Measurements from ENCODE around the gene EPHA2.

The EPHA2 gene

DNA sequence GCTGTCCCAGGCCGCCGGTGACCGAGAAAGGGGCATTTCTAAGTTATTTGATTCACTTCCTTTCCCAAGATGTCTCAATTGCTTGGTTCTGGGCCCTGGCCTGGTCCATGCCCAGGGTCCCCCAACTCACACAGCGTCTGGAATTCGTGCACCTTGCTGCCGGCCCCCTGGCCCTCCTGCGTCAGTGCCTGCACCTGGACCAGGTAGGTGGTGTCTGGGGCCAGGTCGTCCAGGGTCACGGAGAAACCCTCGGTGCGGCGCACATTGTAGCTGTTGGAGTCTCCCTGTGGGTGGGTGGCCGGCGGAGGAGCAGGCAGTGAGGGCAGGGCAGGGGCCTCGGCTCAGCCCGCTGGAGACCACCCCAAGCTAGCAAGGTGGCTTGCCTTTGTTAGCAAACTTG, 21.0 kb downstream of the EPHA2 start:
- DNase-seq (ENCODE audit: low read depth in 2 of 2), result no peak

DNA sequence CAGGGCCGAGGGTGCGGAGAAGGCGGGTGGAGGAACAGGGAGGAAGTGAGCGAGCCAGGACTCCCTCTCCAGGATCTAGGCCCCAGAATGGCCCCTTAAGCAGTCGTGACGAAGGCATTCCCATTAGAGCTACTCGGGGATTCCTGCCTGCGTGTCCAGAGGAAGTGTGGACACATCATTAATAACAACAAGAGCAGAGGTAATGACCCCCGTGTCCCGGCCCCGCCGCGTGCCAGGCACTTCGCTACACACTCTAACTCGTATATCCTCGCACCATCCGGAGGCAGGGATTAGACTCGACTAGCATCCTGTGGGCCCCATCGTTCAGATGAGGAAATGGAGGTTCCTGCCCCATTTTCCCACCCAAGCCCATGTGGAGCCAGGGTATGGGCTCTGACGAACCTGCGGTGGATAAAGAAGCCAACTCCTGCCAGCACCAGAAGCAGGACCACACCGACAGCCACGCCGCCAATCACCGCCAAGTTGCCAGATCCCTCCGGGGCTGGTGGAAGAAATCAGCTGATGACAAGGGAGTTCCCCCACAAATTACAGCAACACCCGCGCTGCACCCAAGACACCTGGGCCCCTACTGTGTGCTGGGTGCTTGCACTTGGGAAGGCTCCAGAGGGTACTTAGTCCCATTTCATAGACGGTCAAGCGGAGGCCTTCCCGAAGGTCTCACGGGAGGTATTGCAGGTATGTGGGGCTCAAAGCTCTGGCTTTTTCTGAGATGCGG, 21.6 kb downstream of the EPHA2 start:
- no peak for DNase-seq (ENCODE audit: low read depth in 2 of 2)

DNA sequence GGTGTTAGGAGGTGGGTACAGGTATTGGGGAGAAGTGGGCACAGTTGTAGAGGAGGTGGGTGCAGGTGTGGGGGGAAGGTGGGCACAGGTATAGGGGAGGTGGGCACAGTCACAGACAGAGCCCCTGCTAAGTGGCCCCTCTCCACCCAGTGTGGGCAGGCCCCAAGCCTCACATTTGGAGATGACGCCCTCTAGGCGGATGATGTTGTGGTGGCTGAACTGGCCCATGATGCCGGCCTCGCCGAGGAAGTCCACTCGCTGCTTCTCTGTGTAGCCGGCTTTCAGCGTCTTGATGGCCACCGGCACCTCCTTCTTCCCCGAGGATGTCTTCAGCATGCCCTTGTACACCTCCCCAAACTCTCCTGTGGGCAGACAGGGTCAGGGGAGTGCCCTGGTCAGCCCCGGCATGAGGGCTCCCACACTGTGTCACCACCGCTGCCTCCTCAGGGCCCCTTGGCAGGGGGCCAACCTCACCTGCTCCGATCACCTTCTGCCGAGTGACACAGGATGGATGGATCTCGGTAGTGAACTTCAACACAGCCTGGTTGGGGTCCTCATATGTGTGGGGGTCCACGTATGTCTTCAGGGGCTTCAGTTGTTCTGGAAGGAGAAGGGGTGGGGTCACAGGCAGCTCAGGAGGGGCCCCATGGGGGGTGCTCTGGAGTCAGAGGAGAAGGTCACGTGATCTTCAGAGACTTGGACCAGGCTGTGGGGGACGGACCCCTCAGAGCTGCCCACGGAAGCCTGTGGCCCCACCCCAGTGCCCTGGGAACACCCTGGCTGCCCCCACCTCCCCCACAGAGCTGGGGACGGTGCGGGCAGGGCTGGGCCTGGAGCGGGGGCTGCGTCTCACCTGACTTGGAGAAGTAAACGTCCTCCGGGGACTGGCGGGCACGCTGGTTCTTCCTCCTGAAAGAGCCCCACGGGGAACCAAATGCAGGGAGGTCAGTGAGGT, 22.6 kb downstream of the EPHA2 start:
- DNase-seq (ENCODE audit: low read depth in 2 of 2), result no peak

DNA sequence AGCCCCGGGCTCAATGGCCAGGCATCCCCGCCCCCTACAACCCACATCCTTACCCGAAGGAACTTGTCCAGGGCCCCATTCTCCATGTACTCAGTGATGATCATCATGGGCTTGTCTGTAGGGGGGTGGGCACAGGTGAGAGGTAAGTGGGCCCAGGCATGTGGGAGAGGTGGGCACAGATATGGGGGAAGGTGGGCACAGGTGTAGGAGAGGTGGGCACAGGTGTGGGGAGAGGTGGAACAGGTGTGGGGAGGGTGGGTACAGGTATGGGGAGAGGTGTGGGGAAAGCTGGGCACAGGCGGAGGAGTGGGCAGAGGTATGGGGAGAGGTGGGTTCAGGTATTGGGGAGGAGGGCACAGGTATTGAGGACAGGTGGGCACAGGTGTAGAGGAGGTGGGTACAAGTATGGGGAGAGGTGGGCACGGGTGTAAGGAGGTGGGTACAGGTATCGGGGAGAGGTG, 23.5 kb downstream of the EPHA2 start:
- DNase-seq (ENCODE audit: low read depth in 2 of 2), result no peak

DNA sequence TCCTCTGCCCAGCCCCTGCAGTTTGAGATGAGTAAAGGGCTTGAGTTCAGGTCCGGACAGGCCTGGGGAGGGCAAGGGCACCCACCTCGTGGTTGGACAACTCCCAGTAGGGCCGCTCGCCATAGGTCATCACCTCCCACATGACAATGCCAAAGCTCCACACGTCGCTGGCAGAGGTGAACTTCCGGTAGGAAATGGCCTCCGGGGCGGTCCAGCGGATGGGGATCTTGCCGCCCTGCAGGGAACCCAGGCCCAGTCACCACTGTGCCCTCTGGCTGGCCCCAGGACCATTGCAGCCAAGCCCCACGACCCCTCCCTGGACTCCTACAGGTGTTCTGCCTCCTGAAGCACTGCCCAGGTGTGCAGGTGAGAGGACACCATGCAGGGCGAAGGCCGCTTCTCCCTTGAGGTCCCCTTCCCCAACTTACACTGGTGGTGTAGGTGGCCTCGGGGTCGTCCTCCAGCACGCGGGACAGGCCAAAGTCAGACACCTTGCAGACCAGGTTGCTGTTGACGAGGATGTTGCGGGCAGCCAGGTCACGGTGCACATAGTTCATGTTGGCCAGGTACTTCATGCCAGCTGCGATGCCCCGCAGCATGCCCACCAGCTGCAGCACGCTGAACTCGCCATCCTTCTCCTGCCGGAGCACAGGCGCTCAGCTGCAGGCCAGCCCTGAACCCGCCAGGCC, 24.1 kb downstream of the EPHA2 start:
- no peak for DNase-seq (ENCODE audit: low read depth in 2 of 2)

DNA sequence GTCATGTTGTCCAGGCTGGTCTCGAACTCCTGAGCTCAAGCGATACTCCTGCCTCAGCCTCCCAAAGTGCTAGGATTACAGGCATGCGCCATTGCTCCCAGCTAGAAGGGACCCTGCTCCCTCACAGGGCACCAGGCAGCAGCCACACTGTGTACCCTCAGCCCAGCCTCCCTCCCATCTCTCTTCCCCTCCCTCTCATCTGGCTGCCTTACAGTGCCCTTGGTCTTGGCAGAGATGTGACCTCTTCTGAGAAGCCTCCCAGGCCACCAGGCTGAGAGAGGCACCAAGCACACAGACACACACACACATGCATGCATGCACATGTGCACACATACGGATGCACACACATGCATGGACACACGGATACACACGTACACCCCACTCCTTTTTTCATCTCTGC, 25.0 kb downstream of the EPHA2 start:
- no peak for DNase-seq (ENCODE audit: low read depth in 2 of 2)

DNA sequence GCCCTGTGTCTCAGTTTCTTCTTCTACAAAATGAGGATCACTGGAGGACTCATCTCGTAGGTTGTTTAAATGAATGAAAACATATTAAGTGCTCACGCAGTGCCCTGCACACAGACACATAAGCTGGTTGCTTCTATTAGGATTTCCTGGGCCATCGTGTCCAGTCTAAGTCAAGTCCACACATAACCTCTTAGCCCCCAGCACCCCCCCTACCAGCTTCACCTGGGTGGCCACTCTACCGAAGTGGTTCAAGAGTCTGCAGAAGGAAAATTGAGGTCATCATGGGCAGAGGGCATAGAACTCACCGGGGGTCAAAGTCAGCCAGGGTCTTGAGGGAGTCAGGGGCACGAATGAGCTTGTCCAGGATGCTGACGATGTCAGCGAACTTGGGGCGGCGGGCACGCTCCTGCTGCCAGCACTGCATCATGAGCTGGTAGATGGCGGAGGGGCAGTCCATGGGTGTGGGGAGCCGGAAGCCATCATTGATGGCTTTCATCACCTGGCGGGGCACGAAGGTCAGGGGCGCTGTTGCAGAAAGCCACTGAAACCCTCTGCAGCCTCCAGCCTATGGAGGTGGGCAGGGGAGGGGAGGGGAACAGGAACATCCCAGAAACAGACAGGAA, 25.8 kb downstream of the EPHA2 start:
- DNase-seq (ENCODE audit: low read depth in 2 of 2), result no peak

DNA sequence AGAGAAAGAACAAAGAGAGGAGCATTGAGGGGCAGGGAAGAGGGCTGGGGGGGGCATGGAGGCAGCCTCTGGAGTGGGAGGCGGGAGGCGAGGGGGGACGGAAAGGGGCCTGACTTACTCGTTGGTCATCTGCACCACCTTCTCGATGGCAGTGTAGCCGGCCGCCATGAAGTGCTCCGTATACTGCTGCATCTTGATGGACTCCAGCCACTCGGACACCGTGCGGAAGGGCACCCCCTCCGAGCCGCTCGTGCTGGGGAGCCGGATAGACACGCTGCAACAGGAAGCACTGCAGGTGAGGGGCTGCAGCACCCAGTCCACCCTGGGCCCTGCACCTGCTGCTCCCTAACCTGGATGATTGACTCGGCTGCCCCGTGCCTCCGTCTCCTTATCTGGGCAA, 26.6 kb downstream of the EPHA2 start:
- no peak for DNase-seq (ENCODE audit: low read depth in 2 of 2)

DNA sequence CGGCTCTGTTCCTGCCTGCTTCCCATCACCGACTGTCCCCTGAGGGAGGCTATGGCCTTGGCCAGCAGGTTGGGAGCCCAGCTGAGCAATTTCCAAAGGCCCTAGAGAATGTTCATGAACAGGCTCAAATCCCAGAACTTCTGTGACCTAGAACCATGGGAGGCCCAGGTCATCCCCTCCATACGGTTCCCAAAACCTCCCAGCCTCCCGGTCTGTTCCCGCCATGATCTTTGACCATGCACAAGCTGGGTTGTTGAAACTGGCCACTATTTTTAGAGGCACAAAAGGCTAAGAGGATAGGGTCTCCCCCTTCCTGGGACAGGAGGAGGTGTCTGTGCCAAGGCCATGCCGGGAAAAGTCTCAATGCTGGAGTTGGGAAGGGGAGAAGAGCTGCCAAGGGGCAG, 27.5 kb downstream of the EPHA2 start:
- DNase-seq (ENCODE audit: low read depth in 2 of 2), result no peak

DNA sequence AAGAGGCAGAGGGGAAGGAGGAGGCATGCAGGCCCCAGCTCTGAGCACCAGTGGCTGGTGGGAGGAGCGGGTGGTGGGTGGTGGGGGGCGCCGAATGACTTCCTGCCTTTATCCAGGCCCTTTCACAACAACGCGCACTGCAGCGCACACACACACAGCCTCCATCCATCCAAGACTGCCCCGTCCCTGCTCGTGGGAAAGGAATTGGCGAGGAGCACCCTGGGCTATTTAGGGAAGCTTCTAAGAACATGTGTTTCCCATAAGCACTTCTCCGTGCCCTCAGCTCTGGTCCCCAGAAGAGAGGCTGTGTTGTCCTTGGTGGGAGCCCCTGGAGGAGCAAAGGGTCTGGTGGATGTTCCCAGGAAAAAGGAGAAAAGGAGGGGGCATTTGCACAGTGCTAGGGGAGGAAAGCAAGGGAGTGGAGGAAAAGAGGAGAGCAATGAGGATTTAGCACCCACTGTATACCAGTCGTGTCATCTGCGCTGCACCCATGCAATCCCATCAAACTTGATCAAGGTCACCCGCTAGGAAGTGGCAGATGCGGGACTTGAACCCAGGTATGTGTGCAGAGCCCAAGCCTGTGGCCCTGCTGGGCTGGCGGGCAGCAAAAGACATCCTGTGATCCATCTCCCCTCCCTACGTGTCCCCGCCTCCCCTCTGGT, 28.1 kb downstream of the EPHA2 start:
- DNase-seq (ENCODE audit: low read depth in 2 of 2), result no peak

DNA sequence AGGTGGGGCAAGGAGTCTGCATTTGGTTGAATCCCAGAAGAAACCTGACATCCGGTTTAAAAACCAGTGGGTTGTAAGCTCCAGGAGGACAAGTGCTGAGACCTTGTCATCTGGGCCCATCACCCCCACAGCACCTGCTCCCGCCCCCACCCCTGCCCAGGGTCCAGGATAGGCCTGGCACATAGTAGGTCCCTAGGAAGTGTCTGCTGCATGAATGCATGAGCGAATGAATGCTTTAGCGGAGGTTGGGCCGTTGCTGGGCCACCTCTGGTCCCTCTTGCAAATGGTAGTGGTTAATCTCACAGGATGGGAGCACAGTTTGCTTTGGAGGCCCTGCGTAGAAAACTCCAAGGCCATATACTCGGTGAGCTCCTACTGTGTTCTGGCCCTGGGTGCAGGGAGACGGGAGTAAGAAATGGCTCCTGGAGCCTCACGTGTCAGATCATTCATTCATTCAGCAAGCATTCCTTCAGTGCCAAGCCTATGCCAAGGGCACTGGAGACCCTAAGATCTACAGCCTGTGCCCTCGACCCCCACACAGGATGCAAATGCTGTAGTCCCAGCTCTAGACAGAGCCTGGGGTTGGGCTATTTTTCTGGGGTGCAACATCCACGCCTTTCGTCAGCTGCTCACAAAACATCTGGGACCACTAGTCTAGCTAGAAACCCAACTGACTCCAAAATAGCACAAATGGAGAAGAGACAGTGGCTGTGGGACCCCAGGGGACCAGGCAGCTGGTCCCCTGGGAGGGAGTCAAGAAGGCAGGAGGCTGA, 28.9 kb downstream of the EPHA2 start:
- DNase-seq (ENCODE audit: low read depth in 2 of 2), result no peak

DNA sequence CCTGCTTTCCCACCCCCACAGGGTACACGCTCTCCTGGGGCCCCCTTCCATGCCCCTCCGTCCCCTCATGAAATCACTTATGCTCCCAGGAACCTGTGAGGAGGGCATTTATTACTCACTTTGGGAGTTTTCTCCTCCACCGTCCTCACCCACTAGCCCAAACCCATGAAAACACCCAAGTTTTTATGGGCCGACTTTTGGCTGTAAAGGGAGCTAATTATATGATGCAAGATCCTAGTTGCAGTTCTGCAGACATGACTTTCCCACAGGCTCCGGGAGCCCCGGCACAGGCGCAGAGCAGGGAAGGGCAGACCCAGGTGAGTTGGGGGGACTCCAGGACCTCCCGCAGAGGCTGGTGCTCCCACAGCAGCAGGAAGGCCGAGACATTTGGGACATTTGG, 29.7 kb downstream of the EPHA2 start:
- DNase-seq (ENCODE audit: low read depth in 2 of 2), result no peak

DNA sequence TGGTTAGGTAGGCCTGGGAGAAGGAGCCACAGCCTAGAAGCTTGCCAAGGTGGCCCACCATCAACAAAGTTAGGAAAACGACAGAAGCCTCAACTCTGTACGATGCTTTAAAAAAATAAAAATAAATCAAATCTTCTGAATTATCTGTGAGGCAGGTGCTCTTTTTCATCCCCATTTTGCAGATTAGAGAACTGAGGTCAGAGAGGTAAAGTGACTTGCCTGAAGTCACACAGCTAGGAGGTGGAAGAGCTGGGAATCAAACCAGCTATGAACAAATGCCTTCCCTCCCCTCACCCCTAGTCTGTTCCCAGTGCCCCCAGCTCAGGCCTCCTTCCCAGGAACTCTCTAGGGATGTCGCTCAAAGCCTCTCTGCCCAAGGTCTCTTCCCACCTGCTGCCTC, 30.4 kb downstream of the EPHA2 start:
- no peak for DNase-seq (ENCODE audit: low read depth in 2 of 2)

DNA sequence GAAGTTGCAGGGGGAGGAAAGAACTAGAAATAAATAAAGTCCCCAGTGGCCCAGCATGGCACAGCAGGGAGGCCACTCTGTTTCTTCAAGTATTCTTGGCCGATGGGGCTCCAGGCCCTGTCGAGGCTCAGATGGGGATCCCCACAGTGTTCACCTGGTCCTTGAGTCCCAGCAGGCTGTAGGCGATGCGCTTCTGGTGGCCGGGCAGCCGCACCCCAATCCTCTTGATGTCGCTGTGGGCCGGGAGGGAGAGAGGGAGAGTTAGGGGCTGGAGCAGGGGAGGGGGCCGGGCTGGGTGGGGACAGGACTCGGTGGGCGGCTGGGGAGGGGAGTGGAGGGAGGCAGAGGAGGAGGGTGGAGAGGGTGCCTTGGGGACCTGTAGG, 30.8 kb downstream of the EPHA2 start:
- no peak for DNase-seq (ENCODE audit: low read depth in 2 of 2)

DNA sequence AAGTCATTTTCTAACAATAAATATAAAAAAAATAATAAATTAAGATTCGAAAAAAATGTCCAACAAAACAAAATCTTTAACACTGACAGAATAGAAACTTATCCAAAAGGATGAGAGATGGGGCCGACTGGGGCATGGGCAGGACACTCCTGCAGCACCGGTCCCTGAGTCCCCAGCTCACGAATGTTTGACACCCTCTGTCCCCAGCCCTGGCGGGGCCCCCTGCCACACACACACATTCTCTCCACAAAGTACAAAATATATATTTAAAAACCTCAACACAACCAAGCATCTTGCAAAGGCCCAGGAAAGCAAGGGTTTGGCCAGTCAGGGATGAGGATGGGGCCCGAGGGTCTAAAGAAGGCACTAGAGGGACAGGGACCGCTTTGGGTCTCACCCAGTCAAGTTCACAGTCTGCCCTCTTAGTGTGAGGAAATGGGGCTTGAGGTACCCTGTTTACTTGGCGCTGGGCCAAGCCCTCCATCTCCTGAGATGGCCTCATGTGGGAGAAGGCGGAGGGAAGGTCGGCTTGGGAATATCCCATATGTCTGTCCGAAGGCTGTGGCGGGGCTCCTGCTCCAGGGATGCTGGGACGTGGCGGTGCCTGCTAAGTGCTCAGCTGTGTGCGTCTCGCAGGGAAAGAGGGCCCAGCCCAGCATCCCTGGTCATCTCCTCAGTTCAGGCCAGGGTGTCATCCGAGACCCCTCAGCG, 31.3 kb downstream of the EPHA2 start:
- DNase-seq (ENCODE audit: low read depth in 2 of 2), result no peak

DNA sequence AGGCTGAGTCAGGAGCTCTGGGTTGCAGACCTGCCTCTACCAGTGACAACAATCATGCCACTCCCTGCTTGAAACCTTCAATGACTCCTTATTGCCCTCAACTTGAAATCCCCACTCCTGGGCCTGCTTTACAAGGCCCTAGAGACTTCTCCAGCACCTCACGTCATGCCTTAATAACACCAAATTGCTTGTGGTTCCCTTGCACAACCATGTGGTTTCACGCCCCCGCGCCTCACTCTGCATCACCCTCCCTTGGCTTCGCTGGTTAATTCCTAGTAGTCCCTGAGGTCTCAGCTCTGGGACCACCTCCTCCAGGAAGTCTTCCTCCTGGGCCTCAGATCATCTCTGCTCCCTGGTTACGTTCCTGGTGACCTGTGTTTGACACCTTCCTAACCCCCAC, 33.0 kb downstream of the EPHA2 start:
- DNase-seq (ENCODE audit: low read depth in 2 of 2), result no peak

DNA sequence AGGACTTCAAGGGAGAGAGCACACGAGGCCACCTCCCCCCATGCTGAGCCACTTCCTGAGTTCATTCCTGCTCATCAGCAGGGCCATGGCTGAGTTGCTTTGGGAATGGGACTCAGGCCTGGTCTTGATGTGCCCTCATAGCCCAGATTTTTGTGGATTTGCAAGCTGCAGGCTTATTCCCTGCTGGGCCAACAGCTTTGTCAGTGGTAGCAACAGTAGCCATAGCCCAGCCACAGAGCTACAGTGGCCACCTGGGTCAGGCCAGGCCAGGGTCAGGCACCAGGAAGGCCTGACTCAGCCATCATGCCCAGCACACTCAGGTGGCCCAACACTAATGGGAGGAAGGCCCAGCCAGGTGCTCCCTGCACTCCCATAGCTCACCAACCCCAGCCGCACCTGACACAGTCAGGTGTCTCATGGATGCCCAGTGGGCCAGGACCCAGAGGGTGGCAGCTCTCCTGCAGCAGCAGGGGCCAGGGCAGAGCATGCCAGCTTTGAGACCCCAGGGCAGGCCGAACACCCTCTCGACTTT, 33.5 kb downstream of the EPHA2 start:
- no peak for DNase-seq (ENCODE audit: low read depth in 2 of 2)

DNA sequence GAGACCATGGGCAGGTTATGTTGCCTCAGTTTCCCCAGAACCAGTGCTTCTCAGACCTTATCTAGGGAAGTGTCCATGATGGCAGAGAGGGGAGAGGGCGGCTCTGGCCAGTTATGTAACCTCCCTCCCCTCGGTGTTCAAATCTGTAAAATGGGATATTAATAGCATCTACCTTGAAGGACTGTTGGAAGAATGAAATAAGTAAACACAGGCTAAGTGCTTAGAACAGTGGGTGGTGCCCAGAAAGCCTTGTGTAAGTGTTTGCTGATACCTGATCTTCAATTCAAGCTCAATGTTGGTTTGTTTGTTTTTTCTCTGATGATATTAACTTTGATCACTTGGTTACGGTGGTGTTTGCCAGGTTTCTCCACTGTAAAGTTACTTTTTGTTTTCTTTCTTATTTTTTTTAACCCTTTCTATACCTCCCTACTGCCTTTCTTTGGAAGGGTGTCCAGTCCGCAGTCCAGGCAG, 34.9 kb downstream of the EPHA2 start:
- DNase-seq (ENCODE audit: low read depth in 2 of 2), result no peak

DNA sequence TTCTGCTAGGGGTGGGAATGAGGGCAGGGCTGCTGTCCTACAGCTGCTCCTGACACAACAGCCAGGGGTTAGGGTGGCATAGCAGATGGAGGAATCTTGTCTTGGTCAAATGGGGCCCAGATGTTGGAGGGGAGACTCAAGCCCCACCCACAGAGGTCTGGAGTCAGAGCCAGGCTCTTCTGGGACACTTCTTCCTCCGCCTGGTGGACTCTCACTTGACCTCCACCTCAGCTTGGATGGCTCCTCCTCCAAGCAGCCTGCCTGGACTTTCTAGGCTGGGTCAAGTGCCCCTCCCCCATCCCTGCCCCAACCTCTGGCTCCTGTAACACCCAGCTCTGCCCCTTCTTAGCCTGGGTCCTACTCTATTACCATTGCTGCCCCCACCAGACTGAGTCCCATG, 35.5 kb downstream of the EPHA2 start:
- DNase-seq (ENCODE audit: low read depth in 2 of 2), result no peak

DNA sequence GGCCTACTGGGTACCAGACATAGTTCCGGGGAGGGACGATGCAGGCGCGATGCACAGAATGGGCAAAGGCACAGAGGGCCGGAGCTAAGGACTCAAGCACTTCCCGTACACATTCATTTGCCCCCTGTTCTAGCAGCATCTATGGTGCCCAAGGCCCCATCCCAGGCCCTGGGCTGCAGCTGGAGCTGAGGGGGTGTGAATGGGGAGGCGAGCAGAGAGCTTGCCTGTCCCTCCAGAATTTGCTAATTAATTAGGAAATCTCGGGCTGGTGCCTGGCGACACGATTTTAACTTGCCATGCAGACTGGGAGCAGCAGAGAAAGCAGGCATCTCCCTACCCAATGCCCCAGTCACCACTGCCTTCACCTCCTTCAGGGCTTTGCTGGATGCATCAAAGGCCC, 35.9 kb downstream of the EPHA2 start:
- DNase-seq (ENCODE audit: low read depth in 2 of 2), result no peak

All from stimulated activated CD4-positive, alpha-beta T cell treated with anti-CD3 and anti-CD28 coated beads, Interleukin-1b, Interleukin-23, amount 100 ng/mL, for 1 hour (primary cell).